ENCODE measurements around the gene IFI27L2. TPM values are rescaled to one million over a fixed set of nuclear protein-coding genes. Genes with fewer than 3 reads are reported as not detected.
"Not testable (repeated sequence)": the region's sequence is repeated elsewhere in the genome, so short reads cannot be mapped to it uniquely, and the experiment has no call there.

Gene IFI27L2
- total RNA-seq, 1 experiment from 2014 or later: 24.4 TPM

DNA sequence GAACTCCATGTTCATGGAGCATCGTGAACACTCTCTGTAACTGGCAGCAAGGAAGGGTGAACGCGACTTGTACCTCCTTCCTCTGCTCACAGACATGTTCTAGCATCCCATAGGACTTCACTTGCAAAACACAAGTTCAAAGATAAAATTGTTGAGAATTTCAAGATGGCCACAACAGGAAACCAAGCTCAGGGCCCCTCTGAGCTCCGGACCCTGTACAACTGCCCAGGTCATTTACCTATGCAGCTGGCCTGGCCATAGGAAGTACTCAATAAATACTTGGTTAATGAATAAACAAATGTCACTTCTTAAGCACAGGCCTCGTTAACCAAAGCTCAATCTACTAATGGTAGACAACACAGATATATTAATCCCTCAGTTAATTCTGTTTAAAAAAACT is 33.1 kb upstream of the IFI27L2 start:
- H3K9me3 ChIP-seq (replicated peaks): no peaks in the 10 kb centered on the region
- DNase-seq: no peak
- H3K4me1 ChIP-seq: peaks cover 15% of the 10 kb centered on the region
- H3K27ac ChIP-seq: no peak overlapping the region
- no peak overlapping the region for H3K4me3 ChIP-seq
- no peaks in the 10 kb centered on the region for H3K36me3 ChIP-seq
- H3K27me3 ChIP-seq: no peaks in the 10 kb centered on the region

GRCh38 chr14:94161981-94162380 is 32.6 kb upstream of the IFI27L2 start:
- H3K4me3 ChIP-seq: no peak overlapping the region

GRCh38 chr14:94161058-94161457 is 31.7 kb upstream of the IFI27L2 start:
- Histone ChIP-seq H3K4me1 (peaks cover 15% of the 10 kb centered on the region), H3K27me3 (no peaks in the 10 kb centered on the region), H3K9me3 (replicated peaks) (no peaks in the 10 kb centered on the region), H3K36me3 (no peaks in the 10 kb centered on the region), H3K27ac (no peak overlapping the region), H3K4me3 (no peak overlapping the region)
- DNase-seq: no peak

More at GRCh38 chr14:94161981-94162380, 32.6 kb upstream of the IFI27L2 start:
- DNase-seq: no peak
- Histone ChIP-seq H3K27me3 (no peaks in the 10 kb centered on the region), H3K9me3 (replicated peaks) (no peaks in the 10 kb centered on the region), H3K4me1 (peaks cover 15% of the 10 kb centered on the region), H3K36me3 (no peaks in the 10 kb centered on the region), H3K27ac (no peak overlapping the region)

GRCh38 chr14:94158239-94158883 is 29.0 kb upstream of the IFI27L2 start:
- Histone ChIP-seq H3K4me3 (no peak overlapping the region), H3K4me1 (no peaks in the 10 kb centered on the region), H3K27ac (no peak overlapping the region), H3K27me3 (no peaks in the 10 kb centered on the region), H3K9me3 (replicated peaks) (no peaks in the 10 kb centered on the region), H3K36me3 (no peaks in the 10 kb centered on the region)
- DNase-seq: no peak

- Histone ChIP-seq H3K4me1 (no peaks in the 10 kb centered on the region), H3K27ac (no peak overlapping the region), H3K27me3 (no peaks in the 10 kb centered on the region), H3K4me3 (no peak overlapping the region), H3K9me3 (replicated peaks) (no peaks in the 10 kb centered on the region), H3K36me3 (no peaks in the 10 kb centered on the region)
- no peak for DNase-seq
Observed at GRCh38 chr14:94157197-94157596, 27.8 kb upstream of the IFI27L2 start.

DNA sequence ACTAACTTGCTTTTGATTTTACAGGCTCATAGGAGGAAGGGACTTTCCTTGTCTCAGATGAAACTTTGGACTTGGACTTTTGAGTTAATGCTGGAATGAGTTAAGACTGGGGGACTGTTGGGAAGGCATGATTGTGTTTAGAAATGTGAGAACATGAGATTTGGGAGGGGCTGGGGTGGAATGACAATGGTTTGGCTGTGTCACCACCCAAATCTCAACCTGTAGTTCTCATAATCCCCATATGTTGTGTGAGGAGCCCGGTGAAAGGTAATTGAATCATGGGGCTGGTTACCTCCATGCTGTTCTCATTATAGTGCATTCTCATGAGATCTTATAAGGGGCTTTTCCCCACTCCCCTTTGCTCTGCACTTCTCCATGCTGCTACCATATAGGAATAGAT is 26.7 kb upstream of the IFI27L2 start:
- H3K27me3 ChIP-seq; H3K9me3 ChIP-seq (replicated peaks); H3K4me1 ChIP-seq; H3K36me3 ChIP-seq; H3K4me3 ChIP-seq; DNase-seq; H3K27ac ChIP-seq: not testable (repeated sequence)

DNA sequence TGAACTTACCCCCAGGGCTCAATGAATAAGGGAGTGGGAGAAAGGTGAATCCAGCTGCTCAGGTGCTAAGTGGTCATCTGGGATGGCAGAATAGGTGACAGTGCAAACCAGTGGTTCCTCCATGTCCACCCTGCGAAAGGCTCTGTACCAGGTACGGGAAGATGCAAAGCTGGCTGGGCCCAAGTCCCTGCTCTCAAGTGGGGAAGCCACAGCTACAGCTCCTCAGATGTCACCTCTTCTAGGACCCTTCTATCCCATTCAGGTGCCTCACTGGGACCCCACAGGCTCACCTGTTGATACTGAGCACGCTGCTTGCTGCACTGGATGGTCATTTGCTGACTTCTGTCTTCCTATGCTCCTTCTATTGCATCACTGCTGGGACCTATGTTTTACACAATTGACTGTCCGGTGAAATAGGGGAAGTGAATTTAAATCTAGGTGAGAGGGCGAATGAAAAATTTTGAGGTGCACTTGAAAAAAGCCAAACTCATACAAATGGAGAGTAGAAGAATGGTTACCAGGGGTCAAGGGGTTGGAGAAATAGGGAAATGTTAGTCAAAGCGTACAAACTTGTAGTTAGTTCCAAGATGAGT is 24.4 kb upstream of the IFI27L2 start:
- no peak overlapping the region for H3K4me3 ChIP-seq

DNA sequence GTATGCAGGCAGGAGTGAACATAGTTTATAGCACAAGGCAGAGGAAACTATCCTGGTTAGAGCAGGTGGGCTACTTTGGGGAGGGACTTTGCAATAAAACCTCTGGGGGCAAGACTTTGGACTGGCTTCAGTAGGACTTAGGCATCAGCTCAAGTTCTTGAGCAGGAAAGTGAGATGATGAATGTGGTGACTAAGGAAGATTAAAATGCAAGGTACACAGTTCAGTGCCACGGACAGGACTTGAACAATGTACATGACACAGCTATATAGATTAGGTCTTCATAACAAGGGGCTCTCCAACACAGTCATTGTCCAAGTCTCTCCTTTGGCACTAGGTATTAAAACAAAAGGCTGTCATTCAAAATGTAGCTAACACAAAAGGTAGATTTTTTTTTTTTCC is 23.3 kb upstream of the IFI27L2 start:
- DNase-seq: no peak

More for the DNA sequence above, 24.4 kb upstream of the IFI27L2 start:
- no peak overlapping the region for H3K27ac ChIP-seq
- no peaks in the 10 kb centered on the region for H3K27me3 ChIP-seq
- DNase-seq: no peak
- H3K36me3 ChIP-seq: no peaks in the 10 kb centered on the region
- H3K4me1 ChIP-seq: no peaks in the 10 kb centered on the region
- H3K9me3 ChIP-seq (replicated peaks): no peaks in the 10 kb centered on the region

DNA sequence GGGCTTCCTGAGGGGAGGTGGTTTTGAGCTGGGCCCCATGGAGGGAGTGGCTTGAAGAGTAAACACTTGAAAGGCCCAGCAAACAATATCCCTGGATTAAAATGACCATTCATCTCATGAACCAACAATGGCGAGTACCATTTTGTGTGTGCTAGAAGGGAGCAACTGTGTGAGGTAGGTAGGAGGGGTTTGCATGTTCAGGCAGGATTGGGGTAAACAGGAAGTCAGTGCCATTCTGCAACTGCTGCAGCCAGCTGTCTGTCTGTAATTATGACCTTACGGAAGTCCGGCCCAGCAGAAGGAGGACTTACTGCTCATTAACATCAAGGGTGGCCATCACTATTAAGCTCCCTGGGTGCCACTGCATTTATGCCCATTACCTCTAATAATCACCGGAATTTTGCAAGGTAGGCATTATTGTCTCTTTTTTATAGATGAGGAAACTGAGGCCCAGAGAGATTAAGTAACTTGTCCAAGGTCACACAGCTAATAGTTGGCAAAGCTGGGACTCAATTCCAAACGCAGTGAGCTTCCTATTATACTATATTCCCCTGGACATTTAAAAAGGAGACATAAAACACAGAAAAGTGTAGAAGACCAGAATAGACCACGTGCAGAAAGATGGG is 16.6 kb upstream of the IFI27L2 start:
- H3K9me3 ChIP-seq (replicated peaks): no peaks in the 10 kb centered on the region
- no peak overlapping the region for H3K4me3 ChIP-seq
- no peaks in the 10 kb centered on the region for H3K27me3 ChIP-seq
- H3K36me3 ChIP-seq: no peaks in the 10 kb centered on the region
- DNase-seq: peak; percentile 45 to 64
- no peak overlapping the region for H3K27ac ChIP-seq
- H3K4me1 ChIP-seq: peaks cover 10% of the 10 kb centered on the region

More for the DNA sequence above, 23.3 kb upstream of the IFI27L2 start:
- Histone ChIP-seq H3K27me3 (no peaks in the 10 kb centered on the region), H3K27ac (no peak overlapping the region), H3K4me3 (no peak overlapping the region), H3K36me3 (no peaks in the 10 kb centered on the region), H3K9me3 (replicated peaks) (no peaks in the 10 kb centered on the region), H3K4me1 (no peaks in the 10 kb centered on the region)

DNA sequence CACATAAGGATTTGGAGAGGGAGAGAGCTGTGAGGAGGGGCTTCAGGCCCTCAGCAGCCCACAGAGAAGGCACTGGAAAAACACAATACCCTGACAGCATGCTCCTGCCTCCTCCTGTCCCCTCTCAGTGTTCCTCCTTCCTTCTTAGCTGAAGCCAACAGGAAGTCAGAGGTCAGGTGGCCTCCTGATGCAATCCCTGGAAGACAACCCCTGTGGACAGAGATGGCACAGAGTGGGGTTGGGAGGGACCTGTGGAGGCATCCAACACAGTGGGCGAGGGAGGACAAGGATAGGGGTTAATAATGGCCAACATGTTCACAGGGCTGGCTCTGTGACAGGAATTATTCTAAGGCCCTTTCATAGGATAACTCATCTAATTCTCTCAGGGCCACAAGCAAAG is 15.4 kb upstream of the IFI27L2 start:
- Histone ChIP-seq H3K27me3 (no peaks in the 10 kb centered on the region), H3K9me3 (replicated peaks) (no peaks in the 10 kb centered on the region), H3K4me1 (peaks cover 10% of the 10 kb centered on the region), H3K36me3 (no peaks in the 10 kb centered on the region), H3K27ac (peak overlapping the region; percentile 34; the same call in 1 of the 2 replicates), H3K4me3 (no peak overlapping the region)
- peak; percentile 24 to 64 for DNase-seq

DNA sequence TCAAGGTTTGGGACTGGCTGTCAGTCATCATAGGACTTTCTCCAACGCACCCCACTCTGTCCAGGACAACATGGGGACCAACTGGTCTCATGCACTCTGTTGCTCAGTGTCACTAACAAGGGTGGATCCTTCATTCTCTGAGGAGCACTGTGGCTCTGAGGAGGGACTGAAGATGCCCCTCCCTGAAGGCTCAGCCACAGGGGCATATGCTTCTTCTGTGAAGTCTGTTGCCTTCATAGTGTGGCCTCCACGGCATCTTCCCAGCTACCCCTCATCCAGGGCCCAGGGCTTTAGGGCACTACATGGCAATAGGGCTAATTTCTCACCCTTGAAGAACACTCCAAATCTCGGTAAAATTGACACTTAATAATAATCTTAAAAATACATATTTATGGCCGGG is 14.3 kb upstream of the IFI27L2 start:
- Histone ChIP-seq H3K27ac (no peak overlapping the region), H3K36me3 (no peaks in the 10 kb centered on the region), H3K4me1 (peaks cover 10% of the 10 kb centered on the region), H3K4me3 (no peak overlapping the region), H3K9me3 (replicated peaks) (no peaks in the 10 kb centered on the region), H3K27me3 (peaks cover under 1% of the 10 kb centered on the region; the same call in 1 of the 2 replicates)
- DNase-seq: no peak

DNA sequence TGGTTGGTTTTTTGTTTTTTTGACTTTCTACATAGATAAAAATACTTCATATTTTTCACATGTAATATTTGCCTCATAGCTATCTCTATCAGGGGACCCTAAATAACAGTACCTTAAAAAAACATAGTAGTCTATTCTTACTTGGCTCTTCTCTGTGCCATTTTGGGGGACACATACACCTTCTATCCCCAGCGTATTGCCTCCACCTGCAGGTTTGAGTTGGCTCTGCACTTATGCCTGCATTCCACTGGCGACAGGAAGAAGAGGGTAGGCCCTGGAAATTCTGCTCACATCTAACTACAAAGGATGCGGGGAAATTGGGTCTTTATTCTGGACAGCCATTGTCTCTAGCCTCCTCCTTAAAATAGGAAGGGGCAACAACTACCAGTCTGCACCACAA is 13.8 kb upstream of the IFI27L2 start:
- H3K4me3 ChIP-seq: no peak overlapping the region
- H3K4me1 ChIP-seq: peaks cover 10% of the 10 kb centered on the region
- H3K9me3 ChIP-seq (replicated peaks): no peaks in the 10 kb centered on the region
- H3K27me3 ChIP-seq: peaks cover 6% of the 10 kb centered on the region; the same call in 1 of the 2 replicates
- no peak overlapping the region for H3K27ac ChIP-seq
- peak in 1 of 2 experiments; percentile 27 for DNase-seq
- H3K36me3 ChIP-seq: no peaks in the 10 kb centered on the region

DNA sequence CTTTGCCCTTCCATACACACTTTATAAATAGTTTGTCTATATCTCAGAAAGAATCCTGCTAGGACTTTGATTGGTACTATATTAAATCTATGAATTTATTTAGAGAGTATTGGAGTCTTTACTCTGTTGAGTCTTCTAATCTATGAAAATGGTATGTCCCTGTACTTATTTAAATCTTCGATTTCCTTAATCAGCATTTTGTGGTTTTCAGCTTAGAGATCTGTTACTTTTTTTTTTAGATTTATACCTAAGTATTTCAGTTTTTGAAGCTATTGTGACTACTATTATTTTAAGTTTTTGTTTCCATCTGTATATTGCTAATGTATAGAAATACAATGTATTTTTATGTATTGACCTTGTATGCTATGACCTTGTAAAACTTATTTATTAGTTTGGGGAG is 13.4 kb upstream of the IFI27L2 start:
- DNase-seq: no peak
- Histone ChIP-seq H3K27me3 (peaks cover 6% of the 10 kb centered on the region; the same call in 1 of the 2 replicates), H3K27ac (no peak overlapping the region), H3K4me3 (no peak overlapping the region), H3K4me1 (peaks cover 10% of the 10 kb centered on the region), H3K36me3 (no peaks in the 10 kb centered on the region), H3K9me3 (replicated peaks) (no peaks in the 10 kb centered on the region)

DNA sequence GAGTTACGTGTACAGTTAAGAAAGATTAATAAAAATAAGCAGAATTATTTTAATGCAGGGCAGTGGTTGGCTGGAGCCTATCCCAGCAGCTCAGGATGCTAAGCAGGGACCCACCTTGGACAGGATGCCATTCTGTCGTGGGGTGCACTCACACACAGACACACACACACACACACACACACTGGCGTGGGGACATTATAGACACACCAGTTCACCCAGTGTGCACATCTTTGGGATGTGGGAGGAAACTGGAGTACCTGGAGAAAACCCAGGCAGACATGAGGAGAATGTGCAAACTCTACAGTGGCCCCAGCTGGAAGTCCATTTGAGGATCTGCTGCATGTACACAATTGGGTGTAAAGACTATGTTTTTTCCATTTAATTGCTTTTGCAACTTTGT is 12.8 kb upstream of the IFI27L2 start:
- Histone ChIP-seq H3K9me3 (replicated peaks) (no peaks in the 10 kb centered on the region), H3K27me3 (peaks cover 6% of the 10 kb centered on the region; the same call in 1 of the 2 replicates), H3K36me3 (no peaks in the 10 kb centered on the region), H3K4me1 (peaks cover 10% of the 10 kb centered on the region), H3K27ac (no peak overlapping the region), H3K4me3 (no peak overlapping the region)
- DNase-seq: no peak

DNA sequence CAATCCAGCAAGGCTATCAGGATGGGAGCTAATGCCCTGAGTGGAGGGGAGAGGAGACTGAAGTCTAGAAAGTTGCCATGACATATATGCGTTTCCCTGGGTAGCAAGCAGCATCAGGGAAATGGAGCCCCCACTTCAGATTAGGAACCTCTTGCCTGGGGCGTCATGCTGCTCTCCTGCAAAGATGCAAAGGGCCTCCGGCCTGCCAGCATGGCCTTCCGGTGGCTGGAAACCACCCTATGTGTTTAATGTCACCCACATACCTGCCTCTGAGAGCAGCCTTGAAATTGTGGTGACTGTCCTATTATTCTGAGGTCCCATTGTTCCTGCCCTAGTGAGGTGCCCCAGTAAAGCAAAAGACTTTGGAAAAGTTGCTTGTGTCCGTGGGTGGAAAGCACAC is 10.0 kb upstream of the IFI27L2 start:
- H3K27me3 ChIP-seq: peaks cover 6% of the 10 kb centered on the region; the same call in 1 of the 2 replicates
- no peak overlapping the region for H3K4me3 ChIP-seq
- no peak for DNase-seq
- H3K36me3 ChIP-seq: no peaks in the 10 kb centered on the region
- peaks cover under 1% of the 10 kb centered on the region; the same call in 1 of the 2 replicates for H3K4me1 ChIP-seq
- no peak overlapping the region for H3K27ac ChIP-seq
- peaks cover 7% of the 10 kb centered on the region for H3K9me3 ChIP-seq (replicated peaks)
